T47D (cell line): Measurements from ENCODE around the gene RARA.

Experiments used
- DNase-seq, 2 experiments: peaks; one replicate each; pipeline versions ENCODE4 v3.0.0 to v3.0.0-alpha.2; 2011 to 2012; ENCODE audit warnings: low read depth in 1 of 2, low spot score in 1 of 2
- JUND ChIP-seq: IDR thresholded peaks from 2 replicates; pipeline ENCODE4 v1.6.1; 2012; ENCODE audit warnings: low read depth
- in situ Hi-C: cut with HindIII; loops from 2 replicates; pipeline ENCODE4 v1.10.0; 2016; ENCODE audit warnings: low sequenced_read_pairs, low pct_unique_long_range_greater_than_20kb

The RARA gene

DNA sequence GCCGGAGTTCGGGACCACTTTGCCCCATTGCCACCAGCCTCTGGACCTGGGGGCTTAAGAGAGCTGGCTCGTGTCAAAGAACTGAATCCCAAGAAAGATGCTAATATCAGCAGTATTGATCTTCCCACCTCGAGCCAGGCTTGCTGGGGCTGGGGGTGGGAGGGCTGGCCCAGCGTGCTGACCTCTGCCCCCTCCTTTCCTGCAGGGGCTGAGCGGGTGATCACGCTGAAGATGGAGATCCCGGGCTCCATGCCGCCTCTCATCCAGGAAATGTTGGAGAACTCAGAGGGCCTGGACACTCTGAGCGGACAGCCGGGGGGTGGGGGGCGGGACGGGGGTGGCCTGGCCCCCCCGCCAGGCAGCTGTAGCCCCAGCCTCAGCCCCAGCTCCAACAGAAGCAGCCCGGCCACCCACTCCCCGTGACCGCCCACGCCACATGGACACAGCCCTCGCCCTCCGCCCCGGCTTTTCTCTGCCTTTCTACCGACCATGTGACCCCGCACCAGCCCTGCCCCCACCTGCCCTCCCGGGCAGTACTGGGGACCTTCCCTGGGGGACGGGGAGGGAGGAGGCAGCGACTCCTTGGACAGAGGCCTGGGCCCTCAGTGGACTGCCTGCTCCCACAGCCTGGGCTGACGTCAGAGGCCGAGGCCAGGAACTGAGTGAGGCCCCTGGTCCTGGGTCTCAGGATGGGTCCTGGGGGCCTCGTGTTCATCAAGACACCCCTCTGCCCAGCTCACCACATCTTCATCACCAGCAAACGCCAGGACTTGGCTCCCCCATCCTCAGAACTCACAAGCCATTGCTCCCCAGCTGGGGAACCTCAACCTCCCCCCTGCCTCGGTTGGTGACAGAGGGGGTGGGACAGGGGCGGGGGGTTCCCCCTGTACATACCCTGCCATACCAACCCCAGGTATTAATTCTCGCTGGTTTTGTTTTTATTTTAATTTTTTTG, 47.1 kb downstream of the RARA start:
- TF ChIP-seq JUND: no peak
- no peak for DNase-seq
- in situ Hi-C loops: no loop called here

DNA sequence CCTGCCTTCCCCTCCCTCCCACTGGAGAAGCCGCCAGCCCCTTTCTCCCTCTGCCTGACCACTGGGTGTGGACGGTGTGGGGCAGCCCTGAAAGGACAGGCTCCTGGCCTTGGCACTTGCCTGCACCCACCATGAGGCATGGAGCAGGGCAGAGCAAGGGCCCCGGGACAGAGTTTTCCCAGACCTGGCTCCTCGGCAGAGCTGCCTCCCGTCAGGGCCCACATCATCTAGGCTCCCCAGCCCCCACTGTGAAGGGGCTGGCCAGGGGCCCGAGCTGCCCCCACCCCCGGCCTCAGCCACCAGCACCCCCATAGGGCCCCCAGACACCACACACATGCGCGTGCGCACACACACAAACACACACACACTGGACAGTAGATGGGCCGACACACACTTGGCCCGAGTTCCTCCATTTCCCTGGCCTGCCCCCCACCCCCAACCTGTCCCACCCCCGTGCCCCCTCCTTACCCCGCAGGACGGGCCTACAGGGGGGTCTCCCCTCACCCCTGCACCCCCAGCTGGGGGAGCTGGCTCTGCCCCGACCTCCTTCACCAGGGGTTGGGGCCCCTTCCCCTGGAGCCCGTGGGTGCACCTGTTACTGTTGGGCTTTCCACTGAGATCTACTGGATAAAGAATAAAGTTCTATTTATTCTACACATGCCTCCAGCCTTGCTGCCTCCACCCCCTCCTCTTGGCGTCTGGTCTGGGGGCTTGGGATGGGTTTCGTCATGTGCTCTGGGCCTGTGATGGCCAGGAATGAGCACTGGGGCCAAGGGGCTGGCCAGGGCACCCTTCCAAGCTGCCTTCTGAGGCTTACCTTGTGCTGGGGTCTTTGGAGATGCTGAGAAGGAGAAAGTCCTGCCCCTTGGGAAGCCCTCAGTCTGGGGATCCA, 48.3 kb downstream of the RARA start:
- no peak for DNase-seq
- in situ Hi-C loops: no loop called here
- no peak for TF ChIP-seq JUND

DNA sequence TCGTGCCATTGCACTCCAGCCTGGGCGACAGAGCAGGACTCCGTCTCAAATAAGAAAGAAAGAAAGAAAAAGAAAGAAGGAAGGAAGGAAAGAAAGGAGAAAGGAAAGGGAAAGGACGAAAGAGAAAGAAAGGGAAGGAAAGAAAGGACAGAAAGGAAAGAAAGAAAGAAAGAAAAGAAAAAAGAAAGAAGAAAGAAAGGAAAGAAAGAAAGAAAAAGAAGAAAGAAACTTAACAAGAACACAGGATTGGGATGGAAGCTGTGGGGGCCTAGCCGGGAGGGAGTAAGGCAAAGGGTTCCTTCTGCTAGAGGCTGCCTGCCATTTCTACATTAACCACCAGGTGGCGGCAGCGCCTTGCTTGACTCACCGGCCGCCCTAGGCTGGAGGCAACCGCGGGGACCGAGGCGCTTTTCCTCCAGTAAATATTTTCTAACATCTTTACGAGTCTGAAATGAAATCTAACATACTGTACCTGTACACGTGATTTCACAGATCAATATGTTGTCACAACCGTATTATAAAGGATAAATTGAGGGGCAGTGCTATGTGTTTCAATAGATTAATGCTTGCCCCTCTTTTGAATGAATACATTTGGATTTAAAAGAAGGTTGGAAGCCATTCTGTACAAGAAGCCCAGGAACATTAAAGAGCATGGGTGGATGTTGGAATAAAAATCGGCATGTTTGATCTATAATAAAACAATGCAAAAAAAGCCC, 49.5 kb downstream of the RARA start:
- in situ Hi-C loops: no loop called here
- TF ChIP-seq JUND: no peak
- DNase-seq: peak; percentile 91 to 98

DNA sequence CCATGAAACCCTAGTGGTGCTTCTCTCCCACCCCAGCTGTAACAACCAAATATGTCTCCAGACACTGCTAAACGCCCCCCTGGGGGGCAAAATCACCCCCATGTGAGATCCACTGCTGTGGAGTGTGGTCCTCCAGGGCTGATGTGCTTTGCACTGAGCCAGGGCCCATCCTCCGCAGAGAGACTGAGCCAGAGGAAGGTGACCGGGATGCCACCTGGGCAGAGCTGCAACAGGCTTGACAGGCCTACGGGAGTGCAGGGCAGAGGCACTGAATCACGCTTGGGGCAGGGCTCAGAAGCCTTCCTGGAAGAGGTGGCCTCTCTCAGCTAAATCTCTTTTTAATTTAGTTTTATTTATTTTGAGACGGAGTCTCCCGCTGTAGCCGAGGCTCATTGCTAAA, 51.1 kb downstream of the RARA start:
- no peak for TF ChIP-seq JUND
- in situ Hi-C loops: no loop called here
- peak in 1 of 2 experiments; percentile 60 for DNase-seq

DNA sequence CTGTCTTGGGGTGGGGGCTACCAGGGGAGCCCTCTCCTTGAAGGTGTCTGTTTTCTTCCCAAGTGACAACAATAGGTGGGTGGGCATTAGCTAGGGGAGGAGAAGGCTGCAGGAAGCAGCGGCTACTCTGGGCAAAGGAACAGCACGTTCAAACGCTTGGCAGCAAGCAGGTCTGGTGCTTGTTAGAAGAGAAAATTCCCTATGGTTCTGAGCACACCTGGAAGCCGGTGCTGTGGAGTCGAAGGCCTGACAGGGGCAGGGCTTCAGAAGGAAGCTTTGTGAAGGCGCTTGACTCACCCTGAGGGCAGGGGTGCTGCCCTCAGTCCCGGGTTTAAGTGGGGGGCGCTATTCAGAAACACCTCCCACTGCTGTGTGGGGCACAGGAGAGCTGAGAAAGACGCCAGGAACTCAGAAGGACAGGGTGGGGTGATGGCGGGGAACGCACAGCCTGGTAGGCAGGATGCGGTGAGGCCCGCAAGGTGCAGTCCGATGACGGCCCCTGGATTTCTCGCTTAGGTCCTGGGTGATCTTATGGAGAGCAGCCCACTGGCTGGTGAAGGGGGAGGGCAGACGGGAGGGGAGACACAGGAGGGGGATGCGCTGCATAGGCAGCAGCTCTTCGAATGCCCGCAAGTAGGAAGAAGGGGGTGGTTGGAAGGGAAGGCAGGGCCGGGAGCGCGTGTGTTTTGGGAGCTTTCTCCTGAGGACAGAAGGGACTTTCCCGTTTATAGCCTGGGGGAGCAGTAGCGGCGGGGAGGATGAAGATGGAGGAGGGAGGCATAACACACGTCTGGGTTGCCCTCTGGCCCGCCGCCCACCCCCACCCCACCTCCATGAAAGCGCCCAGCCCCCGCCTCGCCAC, 52.3 kb downstream of the RARA start:
- no peak for DNase-seq
- no peak for TF ChIP-seq JUND
- in situ Hi-C loops: no loop called here

DNA sequence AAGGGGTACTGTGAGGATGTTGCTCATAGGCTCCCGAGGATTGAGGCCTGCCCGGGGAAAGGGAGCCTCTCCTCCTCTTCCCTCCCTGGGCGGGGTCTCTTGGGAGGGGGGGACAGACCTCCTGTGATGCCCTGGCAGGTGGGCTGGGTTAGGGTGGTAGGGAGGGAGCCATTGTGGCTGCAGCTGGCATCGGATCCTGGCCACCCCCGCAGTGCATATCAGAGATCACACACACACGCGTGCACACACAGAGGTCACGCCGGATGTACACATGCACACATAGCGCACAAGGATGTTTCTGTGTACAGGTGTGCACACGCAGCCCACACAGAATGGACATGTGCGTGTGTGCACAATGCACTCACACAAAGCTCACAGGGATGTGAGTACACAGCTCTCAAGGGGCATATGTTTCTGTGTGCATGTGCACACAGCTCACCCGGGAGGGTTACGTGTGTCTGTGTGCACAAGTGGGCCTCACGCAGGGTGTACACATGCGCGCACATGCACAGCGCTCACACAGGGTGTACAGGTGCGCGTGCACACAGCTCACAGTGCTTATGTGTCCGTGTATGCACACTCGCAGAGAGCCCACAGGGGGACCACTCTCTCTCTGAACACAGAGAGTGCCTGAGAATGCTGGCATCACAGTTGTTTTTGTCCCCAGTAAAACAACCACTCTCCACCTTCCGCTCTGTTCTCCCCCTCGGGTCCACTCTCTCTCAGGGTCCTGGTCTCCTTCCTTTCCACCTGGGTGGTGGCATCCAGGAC, 53.1 kb downstream of the RARA start:
- in situ Hi-C loops: no loop called here
- no peak for TF ChIP-seq JUND
- no peak for DNase-seq

DNA sequence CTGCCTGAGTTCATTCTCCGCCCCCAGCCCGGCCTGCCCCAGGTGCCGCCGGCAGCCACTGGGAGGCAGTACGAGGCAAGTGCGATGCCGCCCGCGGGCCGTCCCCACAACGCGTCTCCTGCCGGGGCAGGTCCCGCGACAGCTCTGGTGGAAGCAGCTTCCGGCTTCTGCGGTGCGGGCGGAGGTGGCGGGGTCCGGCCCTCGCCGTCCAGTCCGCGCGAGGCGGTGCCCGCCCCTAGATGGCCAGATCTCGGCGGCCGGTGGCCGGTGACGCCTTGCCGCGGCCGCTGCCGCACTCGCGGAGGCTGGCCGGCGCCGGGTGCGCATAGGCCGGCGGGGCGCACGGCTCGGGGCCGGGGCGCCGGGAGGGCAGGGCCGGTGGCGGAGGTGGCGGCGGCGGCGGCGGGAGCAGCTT, 53.7 kb downstream of the RARA start:
- peak; percentile 93 to 97 for DNase-seq
- no peak for TF ChIP-seq JUND
- in situ Hi-C loops: no loop called here

DNA sequence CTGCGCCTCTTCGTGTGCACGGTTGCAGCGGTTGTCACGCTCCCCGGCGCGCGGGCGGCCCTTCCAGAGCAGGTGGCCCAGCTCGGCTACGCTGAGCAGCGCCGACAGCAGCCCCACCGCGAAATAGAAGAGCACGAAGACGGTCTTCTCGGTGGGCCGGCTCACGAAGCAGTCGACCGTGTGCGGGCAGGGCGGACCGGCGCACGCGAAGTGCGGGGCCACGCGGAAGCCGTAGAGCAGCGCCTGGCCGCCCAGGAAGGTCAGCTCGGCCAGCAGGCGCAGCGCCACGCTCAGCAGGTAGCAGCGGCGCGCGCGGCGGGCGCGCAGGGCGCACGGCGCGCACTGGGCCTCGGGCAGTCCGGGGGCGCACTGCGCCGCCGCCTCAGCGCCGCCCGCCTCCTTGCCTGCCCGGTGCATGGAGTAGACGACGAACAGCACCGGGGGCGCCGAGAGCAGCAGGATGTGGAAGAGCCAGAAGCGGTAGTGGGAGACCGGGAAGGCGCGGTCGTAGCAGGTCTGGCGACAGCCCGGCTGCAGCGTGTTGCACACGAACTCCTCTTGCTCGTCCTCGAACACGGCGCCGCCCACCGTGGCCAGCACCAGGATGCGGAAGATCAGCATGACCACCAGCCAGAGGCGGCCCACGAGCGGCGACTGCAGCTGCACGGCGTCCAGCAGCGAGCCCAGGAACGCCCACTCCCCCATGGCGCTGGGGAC, 54.3 kb downstream of the RARA start:
- TF ChIP-seq JUND: no peak
- DNase-seq: peak; percentile 56 to 80
- in situ Hi-C loops: no loop called here

DNA sequence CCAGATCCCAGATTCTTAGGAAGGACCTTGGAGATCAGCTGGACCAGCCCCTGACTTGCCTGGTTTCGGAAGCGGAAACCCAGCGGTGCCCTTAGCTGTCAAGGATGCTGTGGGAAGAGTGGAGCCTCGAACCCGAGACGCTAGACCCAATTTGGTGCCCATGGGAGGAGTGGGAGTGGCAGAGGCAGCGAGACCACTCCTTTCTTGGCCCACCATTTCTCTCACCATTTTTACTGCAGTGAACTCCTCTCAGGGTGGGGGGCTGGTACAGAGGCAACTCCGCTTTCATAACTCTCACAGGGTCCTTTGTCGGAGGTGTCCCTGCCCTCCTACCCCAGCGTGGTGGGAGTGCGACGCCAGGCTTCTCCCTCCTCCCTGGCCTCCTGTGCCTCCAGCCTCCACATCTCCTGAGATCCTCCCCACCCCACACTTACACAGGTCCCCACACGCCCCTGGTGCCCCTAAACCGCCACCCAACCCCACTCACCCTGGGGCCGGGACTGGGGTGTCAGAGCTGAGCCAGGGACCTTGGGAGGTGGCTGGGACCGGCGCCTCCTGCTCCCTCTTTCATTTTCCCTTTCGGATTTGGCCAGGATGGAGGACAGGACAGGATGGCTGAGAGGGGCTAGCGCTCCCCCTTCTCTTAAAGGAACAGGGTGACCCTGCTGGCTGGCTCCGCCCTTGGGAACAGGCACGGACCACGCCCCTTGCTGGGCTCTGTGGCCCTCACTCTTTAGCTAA, 55.3 kb downstream of the RARA start, which contains the start of gene GJD3:
TSS of gene GJD3 (minus strand) at position 617 of the 741 bp plus-strand sequence. CDS start 922 bp downstream, outside the sequence.
- TF ChIP-seq JUND: no peak
- in situ Hi-C loops: no loop called here
- no peak for DNase-seq

DNA sequence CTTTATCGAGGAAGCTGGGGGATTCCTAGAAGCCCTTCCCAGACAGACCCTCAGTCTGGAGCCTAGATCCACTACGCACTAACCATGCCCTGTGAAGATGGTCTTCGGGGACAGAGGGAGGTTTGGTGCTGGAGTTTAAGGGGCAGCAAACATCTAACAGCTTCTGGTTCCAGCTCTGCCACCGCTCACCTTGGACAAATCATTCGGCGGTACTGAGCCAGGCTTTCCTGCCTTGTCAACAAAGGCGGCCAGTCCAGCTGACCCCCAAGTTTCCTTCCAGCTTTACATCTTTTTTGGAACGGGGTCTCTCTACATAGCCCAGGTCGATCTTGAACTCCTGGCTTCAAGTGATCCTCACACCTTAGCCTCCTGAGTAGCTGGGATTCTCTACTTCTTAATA, 55.9 kb downstream of the RARA start:
- in situ Hi-C loops: no loop called here
- no peak for DNase-seq
- no peak for TF ChIP-seq JUND
